ENCODE data around the gene CORIN. TPM values are rescaled to one million over a fixed set of nuclear protein-coding genes. Genes with fewer than 3 reads are reported as not detected.
"Not testable (repeated sequence)": the region's sequence is repeated elsewhere in the genome, so short reads cannot be mapped to it uniquely, and the experiment has no call there.

CORIN gene
- polyA plus RNA-seq, 3 donors, result 0.01 TPM; not detected in 2

DNA sequence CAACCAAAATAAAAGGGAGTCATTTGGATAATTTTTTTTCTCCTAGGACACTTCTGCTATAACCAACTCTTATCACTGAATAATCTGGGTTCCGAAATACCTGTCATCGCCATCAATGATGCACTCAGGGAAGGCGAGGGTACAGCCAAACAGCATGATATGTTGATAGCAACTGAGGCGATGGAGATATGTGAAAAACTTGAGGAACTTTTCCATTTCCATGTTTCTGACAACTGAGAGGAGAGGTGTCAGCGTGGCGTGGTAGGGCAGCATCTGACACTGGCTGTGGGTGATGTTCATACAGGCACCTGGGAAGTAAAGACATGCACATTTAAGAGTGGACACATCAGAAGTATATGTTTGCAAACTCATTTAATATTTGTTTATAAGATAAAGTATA is 74.6 kb downstream of the CORIN start:
- intact Hi-C loops (cut with micrococcal nuclease), result no loop called here
- no peaks in the 10 kb centered on the region for H3K36me3 ChIP-seq (replicated peaks in 1 of 2; ENCODE audit: control insufficient read depth in 1 of 2, insufficient read depth in 2 of 2, low read length in 2 of 2)
- DNase-seq, result no peak

DNA sequence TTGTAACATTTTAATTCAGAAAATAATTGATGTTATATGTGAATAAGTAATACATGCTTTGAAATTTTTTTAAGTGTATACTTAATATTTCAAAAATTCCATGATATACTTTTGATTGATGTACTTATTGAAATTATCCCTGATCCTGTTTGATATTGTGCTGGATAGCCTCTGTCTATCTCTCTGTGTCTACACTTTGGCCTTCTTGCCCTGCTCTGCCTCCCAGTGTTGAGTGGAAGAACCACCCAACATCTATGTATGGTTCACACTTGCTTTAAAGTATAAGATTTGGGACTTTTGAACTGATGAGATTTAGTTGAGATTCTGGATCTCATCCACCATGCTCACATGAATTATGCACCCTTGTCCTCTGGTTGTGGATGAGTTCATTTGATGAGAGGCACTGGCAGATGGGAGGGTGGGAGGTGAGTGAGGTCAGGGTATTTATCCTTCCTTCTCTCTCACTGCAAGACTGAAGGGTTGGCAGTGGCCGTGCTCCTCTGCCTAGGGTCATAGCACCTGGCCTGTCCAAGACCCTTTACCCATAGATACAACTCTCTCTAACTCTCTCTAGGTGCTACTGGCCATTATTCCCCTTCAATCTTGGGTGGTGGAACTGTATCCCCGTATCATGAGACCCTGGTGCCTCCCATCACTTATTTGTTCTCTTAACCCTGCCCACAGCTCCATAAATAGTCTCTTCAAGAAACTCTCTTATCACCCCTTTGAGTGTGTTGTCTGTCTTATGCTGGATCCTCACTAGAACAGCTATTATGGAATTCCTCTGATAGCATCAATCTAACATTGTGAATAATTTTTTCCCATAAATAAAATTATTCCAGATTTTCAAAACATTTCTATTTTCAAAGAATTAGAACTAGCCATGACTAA is 75.2 kb downstream of the CORIN start:
- Histone ChIP-seq H3K27ac (ENCODE audit: low read depth in 1 of 2, low read length in 2 of 2) (no peak overlapping the region), H3K4me2 (replicated peaks; ENCODE audit: extremely low read depth, low read length, poor library complexity, severe bottlenecking) (no peak overlapping the region), H3K36me3 (replicated peaks in 1 of 2; ENCODE audit: control insufficient read depth in 1 of 2, insufficient read depth in 2 of 2, low read length in 2 of 2) (no peaks in the 10 kb centered on the region), H3K9ac (ENCODE audit: insufficient read depth, low read length, poor library complexity, severe bottlenecking) (no peak overlapping the region), H3K4me3 (replicated peaks in 1 of 3; ENCODE audit: low read depth in 2 of 3, low read length in 3 of 3) (no peak overlapping the region), H4K20me1 (ENCODE audit: insufficient read depth, low read length) (no peaks in the 10 kb centered on the region), H3K9me3 (replicated peaks in 1 of 2; ENCODE audit: control insufficient read depth in 1 of 2, insufficient read depth in 1 of 2, low read length in 2 of 2) (peaks cover 0 to 6% of the 10 kb centered on the region in 2 donors), H3K27me3 (ENCODE audit: control insufficient read depth in 2 of 2, insufficient read depth in 2 of 2, low read length in 2 of 2) (no peaks in the 10 kb centered on the region), H2AFZ (ENCODE audit: insufficient read depth, low read depth, low read length, poor library complexity, severe bottlenecking) (no peak overlapping the region), H3K79me2 (ENCODE audit: insufficient read depth, low read length) (no peaks in the 10 kb centered on the region), H3K4me1 (ENCODE audit: control insufficient read depth in 1 of 2, insufficient read depth in 2 of 2, low read length in 2 of 2) (no peaks in the 10 kb centered on the region)
- WGBS (ENCODE audit: insufficient coverage), result no CpG with 5 or more reads among the region's 2 CpGs
- peaks cover 3 to 16% (median 9%) of the 10 kb centered on the region in 7 donors for H3K9me3 Mint-ChIP-seq
- no peak overlapping the region for H3K27ac Mint-ChIP-seq
- H3K4me1 Mint-ChIP-seq, result no peaks in the 10 kb centered on the region
- intact Hi-C loops (cut with micrococcal nuclease), result no loop called here
- no peak overlapping the region for H3K4me3 Mint-ChIP-seq
- TF ChIP-seq, protein P1, sequence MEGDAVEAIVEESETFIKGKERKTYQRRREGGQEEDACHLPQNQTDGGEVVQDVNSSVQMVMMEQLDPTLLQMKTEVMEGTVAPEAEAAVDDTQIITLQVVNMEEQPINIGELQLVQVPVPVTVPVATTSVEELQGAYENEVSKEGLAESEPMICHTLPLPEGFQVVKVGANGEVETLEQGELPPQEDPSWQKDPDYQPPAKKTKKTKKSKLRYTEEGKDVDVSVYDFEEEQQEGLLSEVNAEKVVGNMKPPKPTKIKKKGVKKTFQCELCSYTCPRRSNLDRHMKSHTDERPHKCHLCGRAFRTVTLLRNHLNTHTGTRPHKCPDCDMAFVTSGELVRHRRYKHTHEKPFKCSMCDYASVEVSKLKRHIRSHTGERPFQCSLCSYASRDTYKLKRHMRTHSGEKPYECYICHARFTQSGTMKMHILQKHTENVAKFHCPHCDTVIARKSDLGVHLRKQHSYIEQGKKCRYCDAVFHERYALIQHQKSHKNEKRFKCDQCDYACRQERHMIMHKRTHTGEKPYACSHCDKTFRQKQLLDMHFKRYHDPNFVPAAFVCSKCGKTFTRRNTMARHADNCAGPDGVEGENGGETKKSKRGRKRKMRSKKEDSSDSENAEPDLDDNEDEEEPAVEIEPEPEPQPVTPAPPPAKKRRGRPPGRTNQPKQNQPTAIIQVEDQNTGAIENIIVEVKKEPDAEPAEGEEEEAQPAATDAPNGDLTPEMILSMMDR (IDR thresholded peaks at IDR 0.05), result no peak
- no peaks in the 10 kb centered on the region for H3K36me3 Mint-ChIP-seq
- peaks cover 2 to 7% (median 2%) of the 10 kb centered on the region in 3 donors for H3K27me3 Mint-ChIP-seq (ENCODE audit: low read depth in 3 of 3)
- DNase-seq, result no peak

More for the DNA sequence above, 74.6 kb downstream of the CORIN start:
- H4K20me1 ChIP-seq (ENCODE audit: insufficient read depth, low read length), result no peaks in the 10 kb centered on the region
- no peaks in the 10 kb centered on the region for H3K27me3 ChIP-seq (ENCODE audit: control insufficient read depth in 2 of 2, insufficient read depth in 2 of 2, low read length in 2 of 2)
- no peak overlapping the region for H3K27ac ChIP-seq (ENCODE audit: low read depth in 1 of 2, low read length in 2 of 2)
- peaks cover 0 to 13% (median 5%) of the 10 kb centered on the region in 7 donors for H3K9me3 Mint-ChIP-seq
- H3K4me1 Mint-ChIP-seq, result no peaks in the 10 kb centered on the region
- no peak overlapping the region for H3K9ac ChIP-seq (ENCODE audit: insufficient read depth, low read length, poor library complexity, severe bottlenecking)
- H3K36me3 Mint-ChIP-seq, result no peaks in the 10 kb centered on the region
- H3K4me3 ChIP-seq (replicated peaks in 1 of 3; ENCODE audit: low read depth in 2 of 3, low read length in 3 of 3), result no peak overlapping the region
- no peak overlapping the region for H2AFZ ChIP-seq (ENCODE audit: insufficient read depth, low read depth, low read length, poor library complexity, severe bottlenecking)
- H3K27me3 Mint-ChIP-seq (ENCODE audit: low read depth in 3 of 3), result peaks cover 2 to 10% (median 4%) of the 10 kb centered on the region in 3 donors
- no peaks in the 10 kb centered on the region for H3K4me1 ChIP-seq (ENCODE audit: control insufficient read depth in 1 of 2, insufficient read depth in 2 of 2, low read length in 2 of 2)
- no peak overlapping the region for H3K4me2 ChIP-seq (replicated peaks; ENCODE audit: extremely low read depth, low read length, poor library complexity, severe bottlenecking)
- TF ChIP-seq, protein P1 (IDR thresholded peaks at IDR 0.05), result no peak
- WGBS (ENCODE audit: insufficient coverage), result 97% methylated on average over 3 of the region's 6 CpGs
- H3K4me3 Mint-ChIP-seq, result no peak overlapping the region
- no peak overlapping the region for H3K27ac Mint-ChIP-seq
- H3K79me2 ChIP-seq (ENCODE audit: insufficient read depth, low read length), result no peaks in the 10 kb centered on the region
- H3K9me3 ChIP-seq (replicated peaks in 1 of 2; ENCODE audit: control insufficient read depth in 1 of 2, insufficient read depth in 1 of 2, low read length in 2 of 2), result peaks cover 0 to 6% of the 10 kb centered on the region in 2 donors

DNA sequence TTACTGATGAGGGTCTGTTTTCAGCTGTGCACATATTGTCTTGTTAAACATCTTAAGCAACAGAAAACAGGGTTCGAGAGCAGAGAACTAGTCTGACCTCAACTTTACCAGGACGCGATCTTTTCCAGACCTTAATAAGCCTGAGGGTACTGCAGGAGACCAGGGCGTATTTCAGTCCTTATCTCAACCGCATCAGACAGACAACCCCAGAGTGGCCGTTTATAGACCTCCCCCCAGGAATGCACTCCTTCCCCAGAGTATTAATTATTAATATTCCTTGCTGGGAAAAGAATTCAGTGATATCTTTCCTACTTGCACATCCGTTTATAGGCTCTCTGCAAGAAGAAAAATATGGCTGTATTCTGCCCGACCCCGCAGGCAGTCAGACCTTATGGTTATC is 84.6 kb downstream of the CORIN start:
- H4K20me1 ChIP-seq (ENCODE audit: insufficient read depth, low read length); H3K27ac Mint-ChIP-seq; DNase-seq; H3K4me3 Mint-ChIP-seq; intact Hi-C loops (cut with micrococcal nuclease); H3K27ac ChIP-seq (ENCODE audit: low read depth in 1 of 2, low read length in 2 of 2); H3K27me3 ChIP-seq (ENCODE audit: control insufficient read depth in 2 of 2, insufficient read depth in 2 of 2, low read length in 2 of 2); H3K4me3 ChIP-seq (replicated peaks in 1 of 3; ENCODE audit: low read depth in 2 of 3, low read length in 3 of 3); H3K4me2 ChIP-seq (replicated peaks; ENCODE audit: extremely low read depth, low read length, poor library complexity, severe bottlenecking); H3K9ac ChIP-seq (ENCODE audit: insufficient read depth, low read length, poor library complexity, severe bottlenecking); H3K79me2 ChIP-seq (ENCODE audit: insufficient read depth, low read length); H3K36me3 Mint-ChIP-seq; H2AFZ ChIP-seq (ENCODE audit: insufficient read depth, low read depth, low read length, poor library complexity, severe bottlenecking); H3K27me3 Mint-ChIP-seq (ENCODE audit: low read depth in 3 of 3); H3K4me1 Mint-ChIP-seq; H3K4me1 ChIP-seq (ENCODE audit: control insufficient read depth in 1 of 2, insufficient read depth in 2 of 2, low read length in 2 of 2); H3K36me3 ChIP-seq (replicated peaks in 1 of 2; ENCODE audit: control insufficient read depth in 1 of 2, insufficient read depth in 2 of 2, low read length in 2 of 2): not testable (repeated sequence)
- H3K9me3 ChIP-seq (replicated peaks in 1 of 2; ENCODE audit: control insufficient read depth in 1 of 2, insufficient read depth in 1 of 2, low read length in 2 of 2), result peaks cover 6 to 14% of the 10 kb centered on the region in 2 donors
- H3K9me3 Mint-ChIP-seq, result peaks cover 8 to 24% (median 17%) of the 10 kb centered on the region in 7 donors
- 96% methylated on average over 7 of the region's 9 CpGs for WGBS (ENCODE audit: insufficient coverage)
